HCT116 (cell line): Measurements from ENCODE around the gene GPR65. TPM values are rescaled to one million over a fixed set of nuclear protein-coding genes. Genes with fewer than 3 reads are reported as not detected.

Source experiments
- ATAC-seq: fragments of 200-7000 bp; cut with Tn5 transposase; 2 replicates; pipeline ENCODE4 v1.9.1; 2020; ENCODE audit warnings: mild to moderate bottlenecking, moderate library complexity
- BruUV-seq: library from RNA; stranded (reverse); fragments of 400-500 nt; replicated peaks from 2 replicates; lab custom pipeline; 2021; lab: Mats Ljungman, UMichigan
- CTCF ChIA-PET: fragments of 300-600 bp; sonication (Branson Sonifier 250); formaldehyde crosslinking; loops from one replicate; lab custom pipeline; 2021; ENCODE audit warnings: antibody characterized with exemption; lab: Charles Lee
- POLR2A ChIA-PET: fragments of 300-600, 350-600 bp; sonication (Branson Sonifier 250); formaldehyde crosslinking; loops from one replicate; lab custom pipeline; 2021; ENCODE audit warnings: antibody characterized with exemption; lab: Charles Lee
- RAD21 ChIA-PET, 2 experiments: fragments of 300-600 bp; sonication (Branson Sonifier 250); formaldehyde crosslinking; loops; one replicate each; lab custom pipeline; 2023; ENCODE audit warnings: low total read pairs in 2 of 2; ENCODE audit not compliant: uncharacterized antibody in 2 of 2, unreplicated experiment in 2 of 2, low non-redundant PET in 1 of 2; lab: Charles Lee
- DNase-seq: peaks from one replicate; pipeline ENCODE4 v3.0.0-alpha.2; 2010; ENCODE audit warnings: low read depth, low spot score
- H2AFZ ChIP-seq: fragments of 200-600 bp; shearing (Covaris generic), sonication (generic); 2 replicates; pipeline ENCODE4 v1.6.1; 2017; ENCODE audit warnings: low read depth, mixed run types, mixed read lengths, antibody characterized with exemption, low read length; ENCODE audit not compliant: poor library complexity, severe bottlenecking
- H3K27ac ChIP-seq: 2 replicates; pipeline ENCODE4 v1.5.1; 2012; ENCODE audit warnings: low read depth, low read length
- H3K27me3 ChIP-seq: fragments of 200-600 bp; sonication (generic); 2 replicates; pipeline ENCODE4 v1.6.1; 2016; ENCODE audit warnings: mixed run types, low read length, mixed read lengths; ENCODE audit not compliant: insufficient read depth
- H3K36me3 ChIP-seq, 2 experiments: fragments of 200-500 bp in 1 of 2; fragments of 200-600 bp in 1 of 2; sonication (Bioruptor generic) in 1 of 2; sonication (generic) in 1 of 2; 2 replicates each; pipeline versions ENCODE4 v1.5.1 to v1.6.1; 2014 to 2016; ENCODE audit warnings: low read length in 2 of 2, inconsistent platforms in 1 of 2, mixed read lengths in 1 of 2, mixed run types in 1 of 2; ENCODE audit not compliant: insufficient read depth in 2 of 2, control insufficient read depth in 1 of 2
- H3K4me1 ChIP-seq, 2 experiments: fragments of 200-600 bp in 1 of 2; sonication (generic) in 1 of 2; 2 replicates each; pipeline versions ENCODE4 v1.5.1 to v1.6.1; 2012 to 2017; ENCODE audit warnings: low read length in 2 of 2, inconsistent platforms in 1 of 2, mild to moderate bottlenecking in 1 of 2, mixed read lengths in 1 of 2, mixed run types in 1 of 2, moderate library complexity in 1 of 2; ENCODE audit not compliant: insufficient read depth in 2 of 2, control insufficient read depth in 1 of 2
- H3K4me2 ChIP-seq: fragments of 200-600 bp; sonication (generic); 2 replicates; pipeline ENCODE4 v1.6.1; 2017; ENCODE audit warnings: mixed run types, low read length, mixed read lengths
- H3K4me3 ChIP-seq, 2 experiments: fragments of 200-600 bp in 1 of 2; sonication (generic) in 1 of 2; replicated peaks in 1 of 2; 2 replicates each; pipeline ENCODE4 v1.5.1; 2011 to 2016; ENCODE audit warnings: low read length in 2 of 2, control low read depth in 1 of 2, low read depth in 1 of 2, mild to moderate bottlenecking in 1 of 2, mixed read lengths in 1 of 2, mixed run types in 1 of 2
- H3K79me2 ChIP-seq: fragments of 200-600 bp; sonication (generic); 2 replicates; pipeline ENCODE4 v1.6.1; 2017; ENCODE audit warnings: mild to moderate bottlenecking, mixed run types, low read length, moderate library complexity, mixed read lengths; ENCODE audit not compliant: insufficient read depth
- H3K9ac ChIP-seq: fragments of 200-600 bp; sonication (generic); 2 replicates; pipeline ENCODE4 v1.6.1; 2016; ENCODE audit warnings: low read length, mixed read lengths
- H3K9me2 ChIP-seq: fragments of 200-600 bp; sonication (generic), shearing (Covaris generic); 2 replicates; pipeline ENCODE4 v1.6.1; 2017; ENCODE audit warnings: mixed run types, mild to moderate bottlenecking, moderate library complexity; ENCODE audit not compliant: insufficient read depth
- H3K9me3 ChIP-seq, 2 experiments: fragments of 200-500 bp in 1 of 2; fragments of 200-600 bp in 1 of 2; sonication (Bioruptor generic) in 1 of 2; sonication (generic) in 1 of 2; 2 replicates each; pipeline ENCODE4 v1.6.1; 2014 to 2017; ENCODE audit warnings: low read length in 2 of 2, mixed read lengths in 2 of 2, inconsistent platforms in 1 of 2, low read depth in 1 of 2, mild to moderate bottlenecking in 1 of 2, mixed run types in 1 of 2, moderate library complexity in 1 of 2; ENCODE audit not compliant: control insufficient read depth in 1 of 2, insufficient read depth in 1 of 2
- H4K20me1 ChIP-seq: fragments of 200-600 bp; sonication (generic), shearing (Covaris generic); 2 replicates; pipeline ENCODE4 v1.6.1; 2017; ENCODE audit warnings: mixed run types, mild to moderate bottlenecking, moderate library complexity; ENCODE audit not compliant: insufficient read depth
- ATF3 ChIP-seq: IDR thresholded peaks from 2 replicates; pipeline ENCODE4 v1.6.1; 2012
- CTCF ChIP-seq, 3 experiments: fragments of 200-600 bp in 1 of 3; sonication (generic) in 1 of 3; IDR thresholded peaks in 2 of 3; conservative IDR thresholded peaks in 1 of 3; 2 replicates each; pipeline ENCODE4 v1.5.1; 2012 to 2017; ENCODE audit warnings: low read depth in 2 of 3, low read length in 2 of 3, antibody characterized with exemption in 1 of 3, borderline replicate concordance in 1 of 3, control low read depth in 1 of 3, mild to moderate bottlenecking in 1 of 3, mixed read lengths in 1 of 3, mixed run types in 1 of 3, moderate library complexity in 1 of 3; ENCODE audit not compliant: insufficient read depth in 1 of 3
- EZH2 ChIP-seq: fragments of 200-600 bp; sonication (generic); IDR thresholded peaks from 2 replicates; pipeline ENCODE4 v1.6.1; 2017; ENCODE audit warnings: antibody characterized with exemption, mixed run types
- FOSL1 ChIP-seq: IDR thresholded peaks from 2 replicates; pipeline ENCODE4 v1.6.1; 2012; ENCODE audit warnings: low read depth
- POLR2A ChIP-seq: IDR thresholded peaks from 2 replicates; pipeline ENCODE4 v1.7.0; 2011; ENCODE audit warnings: borderline replicate concordance; ENCODE audit not compliant: insufficient read depth, insufficient read length; ENCODE audit errors: extremely low read depth
- REST ChIP-seq: IDR thresholded peaks from 2 replicates; pipeline ENCODE4 v1.6.1; 2012; ENCODE audit warnings: low read depth
- SRF ChIP-seq: IDR thresholded peaks from 2 replicates; pipeline ENCODE4 v1.6.1; 2012; ENCODE audit warnings: low read depth
- TCF7L2 ChIP-seq: IDR thresholded peaks from 2 replicates; pipeline ENCODE4 v1.7.0; 2011; ENCODE audit warnings: borderline replicate concordance, inconsistent platforms; ENCODE audit not compliant: insufficient read depth, insufficient read length; ENCODE audit errors: extremely low read depth
- ZBTB33 ChIP-seq: IDR thresholded peaks from 2 replicates; pipeline ENCODE4 v1.6.1; 2011; ENCODE audit warnings: mild to moderate bottlenecking, low read length, moderate library complexity; ENCODE audit not compliant: insufficient replicate concordance; ENCODE audit errors: extremely low read depth
- intact Hi-C: fragments of 100-400 bp; cut with micrococcal nuclease; formaldehyde crosslinking; loops from 2 replicates; pipeline ENCODE4 v1.10.0; 2022
- total RNA-seq: library from RNA; stranded (reverse); gene quantifications from one replicate; pipeline ENCODE4 v1.2.1, GENCODE V29; 2021; ENCODE audit not compliant: unreplicated experiment

The GPR65 gene
- total RNA-seq, 1 experiment from 2014 or later, result 0.05 TPM

- ChIA-PET POLR2A (no interaction called here), CTCF (no interaction called here), RAD21 (no interaction called here)
- Histone ChIP-seq H3K79me2 (no peaks in the 10 kb centered on the region), H3K27ac (no peak overlapping the region), H3K36me3 (no peaks in the 10 kb centered on the region), H3K9ac (no peak overlapping the region), H3K4me3 (no peak overlapping the region), H3K27me3 (no peaks in the 10 kb centered on the region), H2AFZ (no peak overlapping the region), H3K9me2 (no peaks in the 10 kb centered on the region), H4K20me1 (no peaks in the 10 kb centered on the region), H3K9me3 (no peaks in the 10 kb centered on the region; a peak in 1 of 4 replicates), H3K4me2 (no peak overlapping the region), H3K4me1 (no peaks in the 10 kb centered on the region)
- no peak for TF ChIP-seq REST
- TF ChIP-seq TCF7L2, result no peak
- TF ChIP-seq EZH2, result no peak
- no peak for TF ChIP-seq SRF
- no peak for TF ChIP-seq ZBTB33
- no peak for TF ChIP-seq ATF3
- TF ChIP-seq FOSL1, result no peak
- TF ChIP-seq CTCF (IDR thresholded peaks at IDR 0.05 in 2 of 3, conservative IDR thresholded peaks at IDR 0.05 in 1 of 3; ENCODE audit: borderline replicate concordance in 1 of 3, insufficient read depth in 1 of 3, low read depth in 2 of 3, low read length in 2 of 3), result no peak
- TF ChIP-seq POLR2A, result no peak
- ATAC-seq (no peak), DNase-seq (no peak)
- intact Hi-C loops, result no loop called here
- BruUV-seq, result no TSS peak
Observed at GRCh38 chr14:88036422-88036821, 31.5 kb downstream of the GPR65 start.
